Measurements from ENCODE around the gene FKBP7. TPM values are rescaled to one million over a fixed set of nuclear protein-coding genes. Genes with fewer than 3 reads are reported as not detected.
A peak's percentile ranks its signal among the peaks of the same experiment; 100 is the strongest.

The FKBP7 gene
- total and polyA plus RNA-seq, 2 of the 13 experiments (the other 11 are each of a cell fraction or from before 2014, with no cell fraction given), result 12.4 to 14.8 TPM

- TF ChIP-seq REPIN1 (CRISPR knock-in tag; IDR thresholded peaks at IDR 0.05; ENCODE audit: borderline replicate concordance, low read depth) (0 out of 2 replicates have a peak, but pooled peaks have one; percentile 37), ZBTB33 (CRISPR knock-in tag; IDR thresholded peaks at IDR 0.05) (no peak), MTA3 (CRISPR knock-in tag; IDR thresholded peaks at IDR 0.05) (no peak), ZNF136 (CRISPR knock-in tag; IDR thresholded peaks at IDR 0.05; ENCODE audit: low read depth) (no peak), MAZ (IDR thresholded peaks at IDR 0.05; ENCODE audit: borderline replicate concordance, low read depth, low read length) (0 out of 2 replicates have a peak, but pooled peaks have one; percentile 23), MAZ (CRISPR knock-in tag; IDR thresholded peaks at IDR 0.05; ENCODE audit: low read depth) (peak; percentile 83), YEATS2 (CRISPR knock-in tag; IDR thresholded peaks at IDR 0.05; ENCODE audit: borderline replicate concordance) (peak; percentile 75; the same call in 1 of the 2 replicates), ZNF30 (CRISPR knock-in tag; IDR thresholded peaks at IDR 0.05) (no peak), SIN3A (IDR thresholded peaks at IDR 0.05; ENCODE audit: borderline replicate concordance, low read depth, low read length) (peak; percentile 79; the same call in 1 of the 2 replicates), MAX (IDR thresholded peaks at IDR 0.05) (peak; percentile 67), MXI1 (IDR thresholded peaks at IDR 0.05; ENCODE audit: borderline replicate concordance, low read depth, low read length) (peak; percentile 49; the same call in 1 of the 3 replicates), ZFP90 (CRISPR knock-in tag; IDR thresholded peaks at IDR 0.05; ENCODE audit: borderline replicate concordance) (peak; percentile 84; the same call in 1 of the 2 replicates), GMEB1 (CRISPR knock-in tag; IDR thresholded peaks at IDR 0.05; ENCODE audit: borderline replicate concordance) (peak; percentile 74; the same call in 1 of the 2 replicates), ATF6 (CRISPR knock-in tag; conservative IDR thresholded peaks at IDR 0.05) (no peak), NR1H2 (CRISPR knock-in tag; IDR thresholded peaks at IDR 0.05; ENCODE audit: borderline replicate concordance, low read depth) (no peak), IKZF4 (CRISPR knock-in tag; IDR thresholded peaks at IDR 0.05; ENCODE audit: borderline replicate concordance, low read depth, not compliant biosample characterization) (no peak), PHF5A (CRISPR knock-in tag; IDR thresholded peaks at IDR 0.05; ENCODE audit: low read depth, unreplicated experiment) (peak; percentile 40), ZNF773 (CRISPR knock-in tag; IDR thresholded peaks at IDR 0.05; ENCODE audit: borderline replicate concordance) (no peak), ERF (CRISPR knock-in tag; IDR thresholded peaks at IDR 0.05) (peak; percentile 58; the same call in 1 of the 2 replicates), ZNF205 (CRISPR knock-in tag; IDR thresholded peaks at IDR 0.05) (no peak), ZNF20 (CRISPR knock-in tag; IDR thresholded peaks at IDR 0.05) (0 out of 2 replicates have a peak, but pooled peaks have one; percentile 25)
Measured at GRCh38 chr2:178480227-178481181, 2.1 kb upstream of the FKBP7 start, which contains the start of gene PLEKHA3 (continued).
